Activated effector memory CD4-positive, alpha-beta T cell treated with anti-CD3 and anti-CD28 coated beads, Interleukin-2, amount 50 U/mL, for 16 hours (primary cell): ENCODE results near the gene QSER1.
A peak's percentile ranks its signal among the peaks of the same experiment; 100 is the strongest.
"Not testable (repeated sequence)": the region's sequence is repeated elsewhere in the genome, so short reads cannot be mapped to it uniquely, and the experiment has no call there.

Source experiments
- DNase-seq: peaks from one replicate; pipeline ENCODE4 v3.0.0-alpha.2; 2020

The QSER1 gene

DNA sequence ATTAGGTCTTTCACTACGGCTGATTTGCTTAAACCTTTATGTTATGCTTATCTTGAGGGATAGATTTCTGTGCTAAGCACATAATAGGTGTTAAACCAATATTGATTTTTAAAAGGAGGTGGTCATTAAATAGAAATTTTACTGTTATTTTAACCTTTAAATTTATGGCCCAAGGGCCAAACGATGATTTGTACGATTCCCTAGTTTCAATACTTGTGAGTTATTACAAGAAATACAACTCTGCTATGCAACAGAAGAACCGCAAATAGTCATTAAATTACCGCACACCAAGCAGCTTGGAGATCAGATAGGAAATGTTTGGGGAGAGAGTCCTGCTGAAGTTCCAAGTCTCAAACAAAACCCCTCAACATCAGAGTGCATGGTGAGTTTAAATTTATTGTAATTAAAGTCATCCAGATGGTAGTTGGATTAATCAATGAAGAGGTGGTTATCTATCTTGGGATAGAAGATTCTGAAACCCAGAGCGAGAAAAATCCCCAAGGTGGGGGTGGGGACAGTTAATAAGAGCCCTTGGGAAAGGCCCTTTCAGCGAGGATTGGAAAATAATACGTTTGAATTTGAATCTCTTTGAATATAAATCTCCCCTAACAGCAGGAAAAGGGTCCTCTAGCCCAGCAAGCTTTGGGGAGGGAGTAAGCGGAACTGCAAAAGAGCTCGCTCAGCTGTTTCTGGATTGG lies 805 bp upstream of the QSER1 start:
- DNase-seq: no peak

DNA sequence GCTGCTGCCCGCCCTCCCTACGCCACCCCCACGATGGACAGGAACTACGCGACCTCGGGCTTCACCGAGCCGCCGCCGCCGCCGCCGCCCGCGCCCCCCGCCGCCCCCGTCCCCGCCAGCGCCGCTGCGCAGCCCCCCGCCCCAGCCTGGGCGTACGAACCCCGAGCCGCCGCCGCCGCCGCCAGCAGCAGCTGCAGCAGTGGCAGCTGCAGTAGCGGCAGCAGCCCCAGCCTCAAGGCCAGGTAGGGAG lies 407 bp downstream of the QSER1 start:
- DNase-seq: no peak

DNA sequence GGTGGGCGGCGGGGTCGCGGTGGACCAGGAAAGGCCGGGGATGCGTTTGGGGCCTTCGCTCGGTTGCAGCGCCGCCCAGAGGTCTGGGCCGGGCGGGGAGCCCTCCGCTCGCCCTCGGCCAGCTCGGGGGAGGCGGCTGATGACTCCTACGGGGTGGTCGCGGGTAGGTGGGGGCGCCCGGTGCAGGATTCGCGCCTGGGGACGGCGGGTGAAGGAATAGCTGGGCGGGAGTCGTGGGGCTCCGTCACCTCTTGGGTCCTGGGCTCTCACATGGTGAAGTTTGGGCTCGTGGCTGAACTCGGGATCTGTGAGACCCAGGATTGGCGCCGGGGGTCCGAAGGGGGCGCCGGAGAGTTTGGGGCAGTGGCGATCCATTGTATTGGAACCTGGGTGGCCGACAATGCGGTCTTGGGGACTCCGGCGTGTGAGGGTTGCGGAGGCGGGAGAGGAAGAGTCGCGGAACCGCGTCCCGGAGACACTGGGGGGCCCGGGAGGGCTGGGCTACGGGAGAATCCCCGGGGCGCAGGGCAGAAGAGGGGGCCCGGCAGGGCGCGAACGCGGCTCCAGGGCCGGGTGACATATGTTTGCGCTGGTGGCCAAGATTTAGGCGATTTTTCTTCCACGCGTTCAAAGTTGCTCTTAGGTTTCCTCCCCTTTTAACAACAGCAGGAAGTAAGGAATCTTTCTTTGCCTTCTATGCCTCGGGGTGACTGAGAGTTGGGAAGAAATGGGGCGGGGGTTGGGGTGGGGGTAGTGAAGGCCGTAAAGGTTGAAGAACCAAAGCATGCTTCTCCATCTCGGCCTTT lies 935 bp downstream of the QSER1 start:
- peak; percentile 83 for DNase-seq

DNA sequence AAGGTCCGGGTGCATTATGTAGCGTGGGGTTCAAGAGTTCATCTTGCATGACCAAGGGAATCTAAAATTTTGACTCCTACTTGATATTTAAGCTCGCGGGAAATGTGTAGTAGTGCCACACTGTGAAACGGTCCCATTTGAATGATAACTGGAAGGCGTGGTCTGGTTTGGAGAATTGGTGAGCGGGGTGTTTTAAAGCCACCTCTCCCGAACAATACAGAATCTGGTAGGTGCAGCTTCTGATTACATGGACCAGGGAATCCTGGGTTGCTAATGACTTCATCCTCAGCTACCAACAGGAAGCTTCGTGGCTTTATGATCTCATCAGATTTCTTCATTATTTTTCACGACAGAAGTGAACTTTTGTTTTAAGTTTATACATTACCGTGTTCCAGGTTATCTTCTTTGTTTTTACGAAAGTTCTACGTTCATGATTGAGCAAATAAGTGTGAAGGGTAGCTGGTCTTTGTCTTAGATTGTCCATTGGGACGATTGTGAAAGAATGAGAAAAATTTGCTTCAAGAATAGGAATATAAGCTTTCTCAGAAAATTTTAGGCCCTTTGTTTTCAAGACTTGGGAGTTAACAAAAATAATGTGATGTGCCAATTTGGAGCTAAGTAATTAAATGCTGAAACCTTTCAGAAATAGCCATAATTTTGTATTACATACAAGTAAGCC lies 1.7 kb downstream of the QSER1 start:
- no peak for DNase-seq

DNA sequence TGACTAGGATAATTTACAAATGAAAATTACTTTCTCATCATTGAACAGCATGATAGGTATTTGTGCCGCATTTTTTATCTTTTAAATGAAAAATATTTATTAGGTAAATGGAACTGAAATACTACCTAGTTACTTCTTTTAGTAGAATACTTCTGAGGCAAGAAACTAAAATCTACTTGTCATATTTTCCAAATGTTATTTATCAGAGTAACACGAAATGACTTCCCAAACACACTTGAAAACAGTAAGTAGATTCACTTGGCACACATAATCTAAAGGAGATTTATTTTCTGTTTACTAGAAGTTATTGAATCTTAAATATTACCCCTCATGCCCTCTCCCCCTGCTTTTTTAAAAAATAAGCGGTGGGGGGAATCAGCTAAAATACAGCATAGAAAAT lies 2.3 kb downstream of the QSER1 start:
- no peak for DNase-seq

DNA sequence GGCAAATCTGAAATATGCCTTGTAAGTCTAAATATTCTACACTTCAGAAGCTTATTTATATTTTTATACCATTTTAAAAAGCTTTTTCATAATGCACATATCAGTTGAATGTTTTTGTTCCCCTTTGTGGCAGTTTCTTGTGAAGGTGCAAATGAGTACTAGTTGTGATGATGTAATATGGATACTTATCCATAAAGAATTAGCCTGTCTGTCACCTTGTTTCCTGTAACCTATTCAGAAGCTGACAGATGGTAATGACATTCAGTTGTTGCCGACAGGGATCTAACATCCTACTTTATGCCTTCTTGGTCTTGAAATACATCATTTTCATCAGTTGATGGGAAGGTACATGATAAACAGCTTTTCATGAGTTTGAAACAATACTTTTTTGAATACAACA lies 2.9 kb downstream of the QSER1 start:
- DNase-seq: no peak

DNA sequence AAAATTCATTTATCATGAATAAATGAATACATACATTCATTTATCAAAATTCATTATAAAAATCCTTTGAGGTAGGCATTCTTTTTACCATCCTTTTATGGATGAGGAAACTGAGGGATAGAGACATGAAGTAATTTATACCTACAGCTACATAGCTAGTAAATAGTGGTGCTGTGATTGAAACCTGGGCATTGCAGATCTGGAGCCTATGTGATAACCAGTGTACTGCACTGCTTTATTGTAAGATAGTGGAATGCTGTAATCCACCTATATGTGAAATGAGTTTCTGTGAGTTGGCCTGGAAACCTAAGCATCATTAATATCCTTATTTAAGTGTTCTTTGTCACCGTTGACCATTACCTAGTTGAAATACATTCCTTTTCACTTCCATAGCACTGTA lies 4.5 kb downstream of the QSER1 start:
- DNase-seq: no peak

DNA sequence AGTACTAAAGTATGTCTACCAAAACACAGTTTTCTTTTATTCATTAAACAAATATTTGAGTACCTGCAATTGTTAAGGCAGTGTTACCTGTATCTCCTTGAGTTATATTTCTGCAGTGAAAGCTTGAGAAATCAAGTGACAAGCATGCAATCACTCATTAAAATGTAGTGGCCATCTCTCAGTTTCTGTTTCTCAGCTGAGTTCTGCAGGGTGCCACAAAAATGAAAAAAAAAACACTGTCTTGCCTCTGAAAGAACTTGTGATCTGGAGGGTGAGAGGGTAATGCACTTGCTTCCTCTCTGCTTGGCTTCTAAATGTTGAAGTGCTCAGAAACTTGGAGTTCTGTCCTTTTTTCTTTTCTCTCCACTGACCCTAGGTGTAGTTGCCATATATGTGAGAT lies 6.8 kb downstream of the QSER1 start:
- DNase-seq: no peak

DNA sequence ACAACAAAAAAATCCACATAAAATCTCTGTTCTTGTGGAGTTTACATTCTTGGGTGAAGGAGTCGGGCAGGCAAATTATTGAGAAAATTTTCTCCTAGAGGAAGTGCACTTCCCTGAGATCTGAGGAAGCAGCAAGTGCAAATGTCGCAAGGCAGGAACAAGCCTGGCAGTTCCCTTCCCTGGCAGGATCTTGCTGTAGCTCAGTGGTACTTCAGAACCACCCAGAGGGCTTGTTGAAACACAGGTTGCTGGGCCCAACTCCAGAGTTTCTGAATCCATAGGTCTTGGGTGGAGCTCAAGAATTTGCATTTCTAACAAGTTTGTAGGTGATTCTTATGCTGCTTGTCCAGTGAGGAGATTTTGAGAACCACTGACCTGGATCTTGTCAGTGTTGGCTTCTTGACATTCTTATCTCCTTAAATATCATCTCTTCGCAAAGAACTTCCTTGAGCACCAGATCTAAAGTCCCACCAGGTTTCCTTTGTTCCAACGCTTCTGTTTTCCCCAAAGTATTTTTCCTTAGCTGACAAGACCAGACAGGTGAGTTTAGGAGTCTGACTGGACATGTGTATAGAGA lies 9.6 kb downstream of the QSER1 start:
- DNase-seq: no peak

DNA sequence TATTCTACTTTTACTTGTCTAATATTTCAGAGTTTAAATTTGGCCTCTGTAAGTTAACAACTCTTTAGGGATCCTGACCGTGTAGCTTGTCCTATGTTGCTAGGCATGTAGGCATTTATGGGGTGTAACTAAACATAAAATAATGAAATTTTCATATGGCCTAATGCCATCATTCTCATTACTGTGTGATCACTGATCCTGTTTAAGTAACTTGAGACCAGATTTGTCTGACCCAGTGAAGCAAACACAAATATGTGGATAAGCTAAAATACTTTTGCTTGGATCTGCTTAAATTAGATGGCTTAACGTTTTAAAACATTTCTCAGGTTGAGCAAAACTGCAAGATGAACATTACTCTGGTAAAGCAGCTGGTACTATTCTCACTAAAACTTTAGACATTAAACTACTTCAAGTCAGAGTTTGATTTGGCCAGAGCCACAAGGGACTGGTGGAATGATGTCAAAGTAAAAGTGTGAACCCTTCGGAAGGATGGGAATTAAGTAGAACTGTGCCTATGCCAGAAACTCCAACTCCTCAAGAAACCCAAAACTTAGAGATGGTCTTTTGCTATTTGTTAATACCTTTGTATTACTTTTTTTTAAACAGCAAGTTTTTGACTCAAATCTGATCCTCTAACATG lies 12.5 kb downstream of the QSER1 start:
- DNase-seq: no peak

DNA sequence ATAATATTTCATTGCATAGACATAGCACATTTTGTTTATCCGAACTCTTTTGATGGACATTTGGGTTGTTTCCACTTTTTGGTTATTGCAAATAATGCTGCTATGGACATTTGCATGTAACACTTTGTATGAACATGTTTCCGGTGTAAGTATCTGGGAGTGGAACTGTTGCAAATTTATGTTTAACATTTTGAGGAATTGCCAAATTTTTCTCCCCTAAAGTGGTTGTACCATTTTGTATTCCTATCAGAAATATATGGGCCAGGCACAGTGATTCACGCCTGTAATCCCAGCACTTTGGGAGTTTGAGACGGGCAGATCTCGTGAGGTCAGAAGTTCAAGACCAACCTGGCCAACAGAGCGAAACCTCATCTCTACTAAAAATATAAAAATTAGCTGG lies 16.0 kb downstream of the QSER1 start:
- DNase-seq: no peak

DNA sequence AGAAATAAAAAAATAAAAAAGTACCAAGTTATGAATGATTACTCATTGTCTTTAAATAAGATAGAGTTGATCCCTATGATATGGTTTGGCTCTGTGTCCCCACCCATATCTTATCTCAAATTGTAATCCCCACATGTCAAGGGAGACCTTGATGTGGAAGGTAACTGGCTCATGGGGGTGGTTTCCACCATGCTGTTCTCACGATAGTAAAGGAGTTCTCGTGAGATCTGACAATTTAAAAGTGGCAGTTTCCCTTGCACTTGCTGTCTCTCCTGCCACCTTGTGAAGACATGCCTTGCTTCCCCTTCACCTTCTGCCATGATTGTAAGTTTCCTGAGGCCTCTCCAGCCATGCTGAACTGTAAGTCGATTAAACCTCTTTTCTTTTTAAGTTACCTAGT lies 18.8 kb downstream of the QSER1 start:
- no peak for DNase-seq

DNA sequence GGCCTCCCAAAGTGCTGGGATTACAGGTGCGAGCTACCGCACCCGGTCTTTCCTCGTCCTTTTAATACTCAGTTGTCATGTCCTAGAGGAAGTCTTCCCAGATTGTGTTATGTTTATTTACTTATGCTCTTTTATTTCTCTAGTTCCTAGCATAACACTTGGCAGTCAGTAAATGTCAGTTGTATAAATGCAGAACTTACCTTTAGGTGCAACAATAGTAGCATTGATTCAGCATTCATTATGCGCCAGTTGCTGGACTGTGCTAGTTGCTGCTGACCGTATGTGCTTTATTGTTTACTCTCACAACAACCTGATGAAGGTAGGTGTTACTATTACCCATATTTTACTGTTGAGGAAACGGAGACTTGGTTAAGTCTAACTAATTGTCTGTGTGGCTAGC lies 20.8 kb downstream of the QSER1 start:
- no peak for DNase-seq

DNA sequence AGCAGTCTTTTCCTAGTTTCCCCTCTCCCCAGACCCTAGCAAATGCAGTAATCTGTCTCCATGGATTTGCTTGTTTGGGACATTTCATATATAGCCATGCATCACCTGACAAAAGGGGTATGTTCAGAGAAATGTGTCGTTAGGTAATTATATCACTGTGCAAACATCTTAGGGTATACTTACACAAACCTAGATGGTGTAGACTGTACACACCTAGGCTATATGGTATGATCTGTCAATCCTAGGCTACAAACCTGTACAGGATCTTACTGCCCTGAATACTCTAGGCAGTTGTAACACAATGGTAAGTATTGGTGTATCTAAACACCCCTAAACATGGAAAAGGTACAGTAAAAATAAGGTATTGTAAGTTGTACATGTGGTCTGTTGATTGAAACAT lies 23.8 kb downstream of the QSER1 start:
- no peak for DNase-seq

DNA sequence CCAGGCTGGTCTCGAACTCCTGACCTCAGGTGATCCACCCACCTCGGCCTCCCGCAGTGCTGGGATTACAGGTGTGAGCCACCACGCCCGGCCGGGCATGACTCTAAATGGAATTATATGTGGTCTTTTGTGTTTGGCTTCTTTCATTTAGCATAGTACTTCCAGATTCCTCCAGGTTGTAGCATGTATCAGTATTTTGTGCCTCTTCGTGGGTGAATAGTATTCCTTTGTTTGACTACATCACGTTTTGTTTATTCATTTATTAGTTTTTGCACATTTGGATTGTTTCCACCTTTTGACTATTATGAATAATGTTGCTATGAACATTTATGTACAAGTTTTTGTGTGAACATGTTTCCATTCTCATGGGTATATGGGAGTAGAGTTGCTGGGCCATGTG lies 24.4 kb downstream of the QSER1 start:
- no peak for DNase-seq

DNA sequence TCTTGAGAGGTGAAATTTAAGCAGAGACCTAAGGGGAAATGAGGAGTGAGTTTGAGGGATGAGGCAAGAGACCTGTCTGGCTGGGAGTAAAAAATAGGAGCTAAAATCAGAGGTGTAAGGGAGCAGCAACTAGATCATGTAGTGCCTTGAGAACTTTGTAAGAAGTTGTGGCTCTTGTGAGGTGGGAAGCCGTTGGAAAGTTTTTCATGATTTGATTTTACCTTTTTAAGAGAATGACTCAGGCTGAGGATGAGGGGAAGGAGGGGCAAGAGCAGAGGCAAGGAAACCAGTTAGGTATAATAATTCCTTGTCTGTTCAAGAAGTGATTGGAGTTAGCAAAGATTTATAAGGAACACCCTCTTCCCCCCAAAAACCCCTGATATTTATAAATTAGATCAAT lies 25.8 kb downstream of the QSER1 start:
- no peak for DNase-seq

DNA sequence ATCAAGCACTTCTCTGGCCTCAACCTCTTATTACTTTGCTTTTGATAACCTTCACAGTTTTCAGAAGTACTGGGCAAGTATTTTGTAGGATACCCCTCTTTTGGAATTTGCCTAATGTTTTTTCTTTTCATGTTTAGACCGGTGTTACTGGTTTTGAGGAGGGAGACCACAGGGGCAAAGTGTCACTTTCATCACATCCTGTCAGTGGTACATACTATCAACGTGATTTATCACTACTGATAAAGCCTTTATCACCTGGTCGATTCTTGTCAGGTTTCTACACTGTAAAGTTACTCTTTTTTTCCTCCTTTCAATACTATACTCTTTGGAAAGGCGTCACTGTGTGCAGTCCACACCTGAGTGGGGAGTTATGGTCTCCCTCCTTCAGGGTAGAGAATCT lies 26.7 kb downstream of the QSER1 start:
- DNase-seq: no peak

DNA sequence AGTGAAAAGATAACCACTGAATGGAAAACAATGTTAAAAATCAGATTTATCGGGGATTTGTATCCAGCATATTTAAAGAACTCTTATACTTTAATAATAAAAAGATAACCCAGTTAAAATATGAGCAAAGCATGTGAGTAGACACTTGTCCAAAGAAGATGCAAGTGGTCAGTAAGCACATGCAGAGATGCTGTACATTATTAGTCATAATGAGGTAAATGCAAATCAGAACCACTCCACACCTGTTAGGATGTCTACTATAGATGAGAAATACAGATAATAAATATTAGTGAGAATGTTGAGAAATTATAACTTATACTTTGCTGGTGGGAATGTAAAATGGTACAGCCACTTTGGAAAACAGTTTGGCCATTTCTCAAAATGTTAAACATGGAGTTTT lies 28.0 kb downstream of the QSER1 start:
- DNase-seq: no peak

DNA sequence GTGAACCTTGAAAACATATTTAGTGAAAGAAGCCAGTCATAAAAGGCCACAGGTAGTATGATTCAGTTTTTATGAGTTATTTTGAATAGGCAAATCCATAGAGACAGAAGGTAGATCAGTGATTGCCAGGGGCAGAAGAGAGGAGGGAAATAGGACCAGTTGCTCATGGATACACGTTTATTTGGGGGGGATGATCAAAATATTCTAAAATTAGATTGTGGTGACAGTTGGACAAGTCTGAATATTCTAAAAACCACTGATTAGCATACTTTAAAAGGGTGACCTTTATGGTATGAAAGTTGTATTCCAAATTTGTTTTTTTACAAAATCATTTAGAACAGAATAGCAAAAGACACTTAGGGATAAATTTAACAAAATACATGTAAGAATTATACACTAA lies 28.6 kb downstream of the QSER1 start:
- no peak for DNase-seq

DNA sequence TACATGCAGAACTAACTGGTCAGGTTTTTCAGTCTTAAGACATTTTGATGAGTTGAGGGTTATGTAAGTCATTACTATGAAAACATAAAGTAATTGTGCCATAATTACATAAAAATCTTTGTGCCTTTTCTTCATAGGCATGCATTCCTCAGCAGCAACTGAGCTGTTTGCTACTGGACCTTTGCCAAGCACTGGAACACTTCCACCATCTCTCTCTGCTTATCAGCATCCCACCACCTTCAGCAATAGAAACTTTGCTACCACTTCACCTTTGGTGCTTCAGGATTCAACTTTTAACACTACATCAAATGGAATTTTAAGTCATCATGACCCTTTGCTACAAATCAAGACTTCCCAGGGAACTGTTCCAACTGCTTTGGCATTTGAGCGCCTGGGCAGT lies 39.0 kb downstream of the QSER1 start:
- DNase-seq: no peak

DNA sequence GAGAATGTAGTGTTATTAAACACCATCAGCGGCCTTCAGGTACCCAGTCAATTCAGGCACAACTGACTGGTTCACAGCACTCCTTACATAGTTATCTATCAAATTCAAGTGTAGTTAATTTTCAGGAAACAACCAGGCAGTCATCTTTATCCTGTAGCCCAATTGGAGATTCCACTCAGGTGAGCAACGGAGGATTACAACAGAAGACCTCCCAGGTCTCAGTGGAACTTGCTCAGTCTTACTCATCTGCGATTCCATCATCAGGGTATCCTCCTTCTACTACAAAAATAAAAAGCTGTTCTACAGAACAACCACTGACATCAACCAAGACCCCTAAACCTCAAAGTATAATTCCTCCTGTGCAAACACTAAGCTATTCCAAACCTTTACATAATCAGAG lies 39.6 kb downstream of the QSER1 start:
- DNase-seq: no peak

DNA sequence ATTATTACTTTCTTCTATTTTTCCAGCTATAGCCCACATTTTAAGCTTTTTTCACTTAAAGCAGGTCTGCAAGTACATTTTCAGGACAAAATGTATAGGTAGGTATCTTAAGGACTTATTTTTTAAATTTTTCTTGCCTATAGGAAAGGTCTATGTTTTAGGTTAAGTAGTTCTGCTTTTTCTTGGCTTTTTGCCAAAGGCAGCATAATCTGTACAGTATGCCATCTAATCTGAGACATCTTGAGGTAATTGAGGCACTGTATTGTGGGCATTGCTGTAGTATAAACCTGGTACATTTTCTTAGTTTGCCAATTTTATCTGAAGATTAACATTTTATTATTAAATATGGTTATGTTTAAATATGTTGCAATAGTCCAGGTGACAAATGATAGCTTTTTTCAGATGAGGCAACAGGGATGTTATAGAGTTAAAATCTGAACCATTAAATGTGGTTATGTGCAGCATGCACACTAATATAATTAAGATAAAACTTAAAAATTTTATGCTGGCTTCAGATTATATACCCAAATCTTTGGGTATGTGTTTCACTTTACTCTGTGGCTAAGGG lies 42.9 kb downstream of the QSER1 start:
- no peak for DNase-seq

DNA sequence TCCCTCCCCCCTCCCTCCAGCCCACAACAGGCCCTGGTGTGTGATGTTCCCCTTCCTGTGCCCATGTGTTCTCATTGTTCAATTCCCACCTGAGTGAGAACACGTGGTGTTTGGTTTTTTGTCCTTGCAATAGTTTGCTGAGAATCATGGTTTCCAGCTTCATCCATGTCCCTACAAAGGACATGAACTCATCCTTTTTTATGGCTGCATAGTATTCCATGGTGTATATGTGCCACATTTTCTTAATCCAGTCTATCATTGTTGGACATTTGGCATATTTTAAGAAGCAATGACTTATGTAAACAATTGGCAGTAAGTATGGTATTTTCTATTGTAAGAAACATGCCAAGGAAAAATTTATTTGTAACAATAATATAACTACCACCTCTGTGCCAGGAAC lies 43.6 kb downstream of the QSER1 start:
- DNase-seq: not testable (repeated sequence)
